Activated CD4-positive, alpha-beta memory T cell treated with anti-CD3 and anti-CD28 coated beads for 36 hours (primary cell): Measurements from ENCODE around the gene PGAM1. TPM values are rescaled to one million over a fixed set of nuclear protein-coding genes. Genes with fewer than 3 reads are reported as not detected.

Experiments used
- CTCF ChIA-PET: fragments of 350-600 bp; sonication (Branson Sonifier 250); formaldehyde crosslinking; loops from one replicate; lab custom pipeline; 2021; ENCODE audit warnings: antibody characterized with exemption, inconsistent platforms; lab: Charles Lee
- POLR2A ChIA-PET: fragments of 350-600 bp; sonication (Branson Sonifier 250); formaldehyde crosslinking; loops from one replicate; lab custom pipeline; 2021; ENCODE audit warnings: antibody characterized with exemption; lab: Charles Lee
- DNase-seq: peaks from one replicate; pipeline ENCODE4 v3.0.0-alpha.2; 2020
- H3K27ac Mint-ChIP-seq: one replicate; pipeline ENCODE4 v1.8.0; 2021; ENCODE audit warnings: mixed read lengths
- H3K27me3 Mint-ChIP-seq: one replicate; pipeline ENCODE4 v1.8.0; 2021; ENCODE audit warnings: mixed read lengths
- H3K36me3 Mint-ChIP-seq: one replicate; pipeline ENCODE4 v1.8.0; 2021; ENCODE audit warnings: mixed read lengths
- H3K4me1 Mint-ChIP-seq: one replicate; pipeline ENCODE4 v1.8.0; 2021; ENCODE audit warnings: low read depth, mixed read lengths
- H3K4me3 Mint-ChIP-seq: one replicate; pipeline ENCODE4 v1.8.0; 2021; ENCODE audit warnings: mild to moderate bottlenecking, mixed read lengths
- H3K9me3 Mint-ChIP-seq: one replicate; pipeline ENCODE4 v1.8.0; 2021; ENCODE audit warnings: mixed read lengths
- intact Hi-C: fragments of 100-400 bp; cut with micrococcal nuclease; formaldehyde crosslinking; loops from one replicate; pipeline ENCODE4 v1.15.1; 2023
- total RNA-seq, 2 experiments: library from RNA; stranded (reverse); gene quantifications; one replicate each; pipeline ENCODE4 v1.2.3, GENCODE V29; 2021

Gene PGAM1
- total RNA-seq, 2 experiments from 2014 or later, result 1,430 to 1,457 TPM

GRCh38 chr10:97442277-97442676 lies 16.3 kb downstream of the PGAM1 start:
- H3K36me3 Mint-ChIP-seq, result peaks cover 35% of the 10 kb centered on the region
- no peak overlapping the region for H3K27ac Mint-ChIP-seq
- CTCF ChIA-PET, result interaction anchor here (4.4 kb wide), 1 partner anchor 33 kb away, joined by 57 read pairs; no protein-coding TSS in a partner anchor

GRCh38 chr10:97444212-97444611 lies 18.2 kb downstream of the PGAM1 start:
- Mint-ChIP-seq H3K4me1 (peaks cover 47% of the 10 kb centered on the region), H3K9me3 (no peaks in the 10 kb centered on the region), H3K27ac (peak overlapping the region; percentile 58), H3K4me3 (peak overlapping the region; percentile 99), H3K36me3 (peaks cover 28% of the 10 kb centered on the region), H3K27me3 (no peaks in the 10 kb centered on the region)
- ChIA-PET POLR2A (interaction anchor here (0.6 to 4.2 kb wide), 13 partner anchors 8 to 55 kb away, joined by 3 to 70 read pairs (median 7); partner anchors contain the start of genes MMS19, RRP12 and UBTD1), CTCF (interaction anchor here (1.0 to 4.4 kb wide), 12 partner anchors 9 to 116 kb away, joined by 4 to 57 read pairs (median 8); partner anchors contain the start of genes PGAM1 and RRP12)
- no peak for DNase-seq
- intact Hi-C loops, result loop anchor here (1.0 kb wide), 3 partner anchors 16 to 37 kb away; no protein-coding TSS in a partner anchor

More at GRCh38 chr10:97442277-97442676, 16.3 kb downstream of the PGAM1 start:
- Mint-ChIP-seq H3K27me3 (no peaks in the 10 kb centered on the region), H3K4me3 (no peak overlapping the region), H3K9me3 (no peaks in the 10 kb centered on the region), H3K4me1 (peaks cover 30% of the 10 kb centered on the region)
- intact Hi-C loops, result no loop called here
- no peak for DNase-seq
- POLR2A ChIA-PET, result interaction anchor here (0.6 to 4.2 kb wide), 3 partner anchors 8 to 250 kb away, joined by 3 to 37 read pairs (median 4); partner anchors contain the start of gene PGAM1

- Mint-ChIP-seq H3K4me1 (peaks cover 50% of the 10 kb centered on the region), H3K9me3 (no peaks in the 10 kb centered on the region), H3K4me3 (peak overlapping the region; percentile 99), H3K27me3 (no peaks in the 10 kb centered on the region), H3K36me3 (peaks cover 24% of the 10 kb centered on the region), H3K27ac (peak overlapping the region; percentile 58)
- ChIA-PET CTCF (interaction anchor here (1.0 to 4.4 kb wide), 12 partner anchors 11 to 44 kb away, joined by 3 to 57 read pairs (median 8); partner anchors contain the start of genes PGAM1 and RRP12), POLR2A (interaction anchor here (1.1 to 4.2 kb wide), 12 partner anchors 8 to 54 kb away, joined by 3 to 70 read pairs (median 8); partner anchors contain the start of genes MMS19, RRP12 and UBTD1)
- intact Hi-C loops, result no loop called here
- DNase-seq, result no peak
These were observed 19.3 kb downstream of the PGAM1 start for GRCh38 chr10:97445357-97445721.

GRCh38 chr10:97445722-97446639 lies 20.0 kb downstream of the PGAM1 start, which contains the start of the genes EXOSC1 and ZDHHC16:
EXOSC1 (minus strand) TSS chr10:97446006; CDS start chr10:97445985, 21 bp downstream.
ZDHHC16 (plus strand) TSS chr10:97446175; CDS start chr10:97451676, 5,501 bp downstream.
- peak within 1 kb of the TSS; percentile 99 for H3K4me3 Mint-ChIP-seq
- no peaks in the 10 kb centered on the region for H3K27me3 Mint-ChIP-seq
- DNase-seq, result peak; percentile 96
- ChIA-PET CTCF (interaction anchor here (1.0 to 4.4 kb wide), 11 partner anchors 11 to 45 kb away, joined by 3 to 57 read pairs (median 9); partner anchors contain the start of genes PGAM1 and RRP12), POLR2A (interaction anchor here (1.1 to 4.2 kb wide), 8 partner anchors 9 to 45 kb away, joined by 3 to 70 read pairs (median 18); partner anchors contain the start of gene RRP12)
- peaks cover 57% of the 10 kb centered on the region for H3K4me1 Mint-ChIP-seq
- peaks cover 21% of the 10 kb centered on the region for H3K36me3 Mint-ChIP-seq
- H3K27ac Mint-ChIP-seq, result peak within 1 kb of the TSS; percentile 58
- intact Hi-C loops, result loop anchor here (1.0 kb wide), 3 partner anchors 8 to 52 kb away; partner anchors contain the start of genes MMS19, RRP12 and UBTD1
- no peaks in the 10 kb centered on the region for H3K9me3 Mint-ChIP-seq

GRCh38 chr10:97450828-97451227 lies 24.8 kb downstream of the PGAM1 start:
- CTCF ChIA-PET, result no interaction called here
- Mint-ChIP-seq H3K27ac (peak overlapping the region; percentile 21), H3K36me3 (peaks cover 25% of the 10 kb centered on the region), H3K27me3 (no peaks in the 10 kb centered on the region), H3K9me3 (no peaks in the 10 kb centered on the region), H3K4me3 (no peak overlapping the region), H3K4me1 (peaks cover 73% of the 10 kb centered on the region)
- no peak for DNase-seq
- intact Hi-C loops, result no loop called here
- POLR2A ChIA-PET, result no interaction called here

GRCh38 chr10:97451605-97452004 lies 25.6 kb downstream of the PGAM1 start:
- CTCF ChIA-PET, result no interaction called here
- DNase-seq, result no peak
- peaks cover 73% of the 10 kb centered on the region for H3K4me1 Mint-ChIP-seq

GRCh38 chr10:97452352-97452751 lies 26.4 kb downstream of the PGAM1 start:
- DNase-seq, result no peak
- Mint-ChIP-seq H3K27me3 (no peaks in the 10 kb centered on the region), H3K27ac (peak overlapping the region; percentile 91), H3K4me1 (peaks cover 68% of the 10 kb centered on the region), H3K9me3 (no peaks in the 10 kb centered on the region), H3K4me3 (no peak overlapping the region), H3K36me3 (peaks cover 33% of the 10 kb centered on the region)
- intact Hi-C loops, result no loop called here
- CTCF ChIA-PET, result interaction anchor here (1.0 to 2.3 kb wide), 3 partner anchors 8 to 102 kb away, joined by 3 to 6 read pairs (median 6); no protein-coding TSS in a partner anchor
- POLR2A ChIA-PET, result interaction anchor here (1.5 to 1.6 kb wide), 2 partner anchors 8 to 9 kb away, joined by 5 to 6 read pairs; no protein-coding TSS in a partner anchor

More at GRCh38 chr10:97451605-97452004, 25.6 kb downstream of the PGAM1 start:
- H3K9me3 Mint-ChIP-seq, result no peaks in the 10 kb centered on the region
- no peak overlapping the region for H3K4me3 Mint-ChIP-seq
- POLR2A ChIA-PET, result no interaction called here
- intact Hi-C loops, result no loop called here
- H3K36me3 Mint-ChIP-seq, result peaks cover 26% of the 10 kb centered on the region
- H3K27me3 Mint-ChIP-seq, result no peaks in the 10 kb centered on the region
- H3K27ac Mint-ChIP-seq, result peak overlapping the region; percentile 91

GRCh38 chr10:97454330-97455036 lies 28.5 kb downstream of the PGAM1 start:
- peak overlapping the region; percentile 9 for H3K4me3 Mint-ChIP-seq
- H3K9me3 Mint-ChIP-seq, result no peaks in the 10 kb centered on the region
- H3K27me3 Mint-ChIP-seq, result no peaks in the 10 kb centered on the region
- peak; percentile 42 for DNase-seq
- intact Hi-C loops, result loop anchor here (1.0 kb wide), 1 partner anchor 8 kb away; the partner anchor contains the start of genes EXOSC1 and ZDHHC16
- ChIA-PET CTCF (interaction anchor here (0.6 to 2.3 kb wide), 4 partner anchors 10 to 92 kb away, joined by 3 to 6 read pairs (median 4); no protein-coding TSS in a partner anchor), POLR2A (interaction anchor here (0.9 to 2.6 kb wide), 5 partner anchors 10 to 92 kb away, joined by 3 to 9 read pairs (median 7); no protein-coding TSS in a partner anchor)
- peak overlapping the region; percentile 91 for H3K27ac Mint-ChIP-seq
- peaks cover 43% of the 10 kb centered on the region for H3K36me3 Mint-ChIP-seq
- H3K4me1 Mint-ChIP-seq, result peaks cover 56% of the 10 kb centered on the region

- Mint-ChIP-seq H3K36me3 (peaks cover 57% of the 10 kb centered on the region), H3K9me3 (no peaks in the 10 kb centered on the region)
These were observed 30.2 kb downstream of the PGAM1 start for GRCh38 chr10:97456034-97456685.

GRCh38 chr10:97456686-97457065 lies 30.7 kb downstream of the PGAM1 start:
- Mint-ChIP-seq H3K4me3 (no peak overlapping the region), H3K27ac (peak overlapping the region; percentile 91)
- no peak for DNase-seq

More at GRCh38 chr10:97456034-97456685, 30.2 kb downstream of the PGAM1 start:
- Mint-ChIP-seq H3K4me1 (peaks cover 45% of the 10 kb centered on the region), H3K27me3 (no peaks in the 10 kb centered on the region), H3K27ac (peak overlapping the region; percentile 91), H3K4me3 (no peak overlapping the region)
- CTCF ChIA-PET, result interaction anchor here (0.9 to 1.3 kb wide), 5 partner anchors 10 to 49 kb away, joined by 3 to 5 read pairs (median 3); no protein-coding TSS in a partner anchor
- POLR2A ChIA-PET, result interaction anchor here (1.0 to 1.4 kb wide), 5 partner anchors 8 to 43 kb away, joined by 3 to 4 read pairs (median 3); no protein-coding TSS in a partner anchor
- intact Hi-C loops, result no loop called here
- DNase-seq, result no peak

More at GRCh38 chr10:97456686-97457065, 30.7 kb downstream of the PGAM1 start:
- H3K4me1 Mint-ChIP-seq, result peaks cover 45% of the 10 kb centered on the region
- no peaks in the 10 kb centered on the region for H3K27me3 Mint-ChIP-seq
- H3K36me3 Mint-ChIP-seq, result peaks cover 63% of the 10 kb centered on the region
- POLR2A ChIA-PET, result interaction anchor here (1.0 to 1.1 kb wide), 4 partner anchors 9 to 41 kb away, joined by 3 to 4 read pairs (median 3); no protein-coding TSS in a partner anchor
- no peaks in the 10 kb centered on the region for H3K9me3 Mint-ChIP-seq
- intact Hi-C loops, result no loop called here
- CTCF ChIA-PET, result interaction anchor here (0.9 to 1.3 kb wide), 4 partner anchors 9 to 50 kb away, joined by 3 to 5 read pairs (median 3); no protein-coding TSS in a partner anchor
